ENCODE data around the gene TNFSF8. TPM values are rescaled to one million over a fixed set of nuclear protein-coding genes. Genes with fewer than 3 reads are reported as not detected.

The TNFSF8 gene
- total and polyA plus RNA-seq, 2 donors (not counting 3 experiments of a cell fraction or from before 2014, with no cell fraction given) = not detected

DNA sequence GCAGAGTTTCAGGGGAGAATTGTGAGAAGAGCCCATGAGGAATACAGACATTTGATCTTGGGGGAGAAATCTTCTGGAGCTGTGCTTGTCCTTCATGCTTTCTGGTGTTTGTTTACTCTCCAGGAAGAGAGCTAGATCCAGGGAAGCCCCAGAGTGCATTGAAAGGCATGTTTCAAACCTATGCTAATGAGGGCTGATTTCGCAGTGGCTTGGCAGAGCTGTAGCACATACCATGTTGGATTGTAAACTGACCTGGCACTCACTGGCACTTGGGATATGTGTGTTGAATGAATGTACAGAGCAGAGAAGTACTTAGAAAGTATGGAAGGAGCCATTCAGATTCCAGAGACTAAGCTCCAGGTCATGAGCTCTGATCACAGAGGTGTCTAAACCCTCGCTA is 30.9 kb downstream of the TNFSF8 start:
- DNase-seq (ENCODE audit: low read depth, low spot score) = peak; percentile 58
- ChIA-PET POLR2A (no interaction called here), CTCF (interaction anchor here (1.0 to 6.9 kb wide), 6 partner anchors 8 to 494 kb away, joined by 3 to 81 read pairs (median 6); partner anchors contain the start of genes TEX48 and TNFSF15)
- Histone ChIP-seq H3K27me3 (ENCODE audit: control insufficient read depth in 2 of 2, insufficient read depth in 2 of 2, low read length in 2 of 2) (no peaks in the 10 kb centered on the region), H3K4me1 (ENCODE audit: control insufficient read depth, extremely low read depth, insufficient read depth, low read length) (peaks cover 58% of the 10 kb centered on the region), H3K27ac (ENCODE audit: insufficient read depth, low read depth, low read length) (peak overlapping the region; percentile 85), H4K20me1 (replicated peaks; ENCODE audit: control insufficient read depth, extremely low read depth, insufficient read depth, low read length) (no peaks in the 10 kb centered on the region), H3K9me1 (replicated peaks; ENCODE audit: control insufficient read depth, extremely low read depth, insufficient read depth, low read length) (no peaks in the 10 kb centered on the region), H3K36me3 (ENCODE audit: control insufficient read depth in 2 of 2, extremely low read depth in 1 of 2, insufficient read depth in 2 of 2, low read length in 2 of 2) (no peaks in the 10 kb centered on the region), H3K79me2 (ENCODE audit: control insufficient read depth, insufficient read depth, low read length) (no peaks in the 10 kb centered on the region), H3K9me3 (replicated peaks; ENCODE audit: control insufficient read depth, insufficient read depth, low read length) (no peaks in the 10 kb centered on the region), H2AFZ (ENCODE audit: low read depth, low read length) (no peak overlapping the region), H3K4me3 (replicated peaks in 1 of 3; ENCODE audit: insufficient read depth in 1 of 3, low read depth in 1 of 3, low read length in 3 of 3) (no peak overlapping the region), H3K4me2 (ENCODE audit: insufficient read depth, low read length) (no peak overlapping the region), H3K9ac (replicated peaks; ENCODE audit: extremely low read depth, insufficient read depth, low read length) (no peak overlapping the region)
- intact Hi-C loops (cut with micrococcal nuclease) (loop anchor here (1.0 to 5.0 kb wide), 2 partner anchors 120 to 392 kb away; partner anchors contain the start of gene WHRN), dilution Hi-C loops (cut with MboI; ENCODE audit: extremely low pct_ligation_motif_present, low sequenced_read_pairs) (no loop called here)
- no peak for FAIRE-seq
- TF ChIP-seq GATA2 (IDR thresholded peaks at IDR 0.05; ENCODE audit: insufficient read depth, insufficient read length, low read depth, low read length) (no peak), POLR2AphosphoS5 (IDR thresholded peaks at IDR 0.05; ENCODE audit: insufficient read depth, low read depth, low read length) (no peak), FOS (IDR thresholded peaks at IDR 0.05; ENCODE audit: borderline replicate concordance, insufficient read depth, low read length) (no peak), EZH2 (IDR thresholded peaks at IDR 0.05; ENCODE audit: borderline replicate concordance, low read depth, low read length, severe bottlenecking) (no peak), MYC (IDR thresholded peaks at IDR 0.05; ENCODE audit: low read depth, low read length) (no peak), POLR2A (IDR thresholded peaks at IDR 0.05; ENCODE audit: low read depth, low read length) (no peak)
- TF ChIP-seq, protein P1, sequence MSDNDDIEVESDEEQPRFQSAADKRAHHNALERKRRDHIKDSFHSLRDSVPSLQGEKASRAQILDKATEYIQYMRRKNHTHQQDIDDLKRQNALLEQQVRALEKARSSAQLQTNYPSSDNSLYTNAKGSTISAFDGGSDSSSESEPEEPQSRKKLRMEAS (IDR thresholded peaks at IDR 0.05; ENCODE audit: insufficient read depth, insufficient read length) = no peak
- TF ChIP-seq, protein P2, sequence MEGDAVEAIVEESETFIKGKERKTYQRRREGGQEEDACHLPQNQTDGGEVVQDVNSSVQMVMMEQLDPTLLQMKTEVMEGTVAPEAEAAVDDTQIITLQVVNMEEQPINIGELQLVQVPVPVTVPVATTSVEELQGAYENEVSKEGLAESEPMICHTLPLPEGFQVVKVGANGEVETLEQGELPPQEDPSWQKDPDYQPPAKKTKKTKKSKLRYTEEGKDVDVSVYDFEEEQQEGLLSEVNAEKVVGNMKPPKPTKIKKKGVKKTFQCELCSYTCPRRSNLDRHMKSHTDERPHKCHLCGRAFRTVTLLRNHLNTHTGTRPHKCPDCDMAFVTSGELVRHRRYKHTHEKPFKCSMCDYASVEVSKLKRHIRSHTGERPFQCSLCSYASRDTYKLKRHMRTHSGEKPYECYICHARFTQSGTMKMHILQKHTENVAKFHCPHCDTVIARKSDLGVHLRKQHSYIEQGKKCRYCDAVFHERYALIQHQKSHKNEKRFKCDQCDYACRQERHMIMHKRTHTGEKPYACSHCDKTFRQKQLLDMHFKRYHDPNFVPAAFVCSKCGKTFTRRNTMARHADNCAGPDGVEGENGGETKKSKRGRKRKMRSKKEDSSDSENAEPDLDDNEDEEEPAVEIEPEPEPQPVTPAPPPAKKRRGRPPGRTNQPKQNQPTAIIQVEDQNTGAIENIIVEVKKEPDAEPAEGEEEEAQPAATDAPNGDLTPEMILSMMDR (IDR thresholded peaks at IDR 0.05; ENCODE audit: extremely low read depth in 1 of 2, insufficient read depth in 1 of 2, low read depth in 1 of 2, low read length in 2 of 2) = no peak
- BruUV-seq (replicated peaks) = no TSS peak
